Glomerular visceral epithelial cell (primary cell): ENCODE results near the gene WEE2.

Experiments
- DNase-seq: peaks from one replicate; pipeline ENCODE4 v3.0.0-alpha.2; 2016; ENCODE audit errors: extremely low spot score

WEE2 gene

GRCh38 chr7:141691540-141691939 lies 16.6 kb upstream of the WEE2 start:
- DNase-seq: no peak

DNA sequence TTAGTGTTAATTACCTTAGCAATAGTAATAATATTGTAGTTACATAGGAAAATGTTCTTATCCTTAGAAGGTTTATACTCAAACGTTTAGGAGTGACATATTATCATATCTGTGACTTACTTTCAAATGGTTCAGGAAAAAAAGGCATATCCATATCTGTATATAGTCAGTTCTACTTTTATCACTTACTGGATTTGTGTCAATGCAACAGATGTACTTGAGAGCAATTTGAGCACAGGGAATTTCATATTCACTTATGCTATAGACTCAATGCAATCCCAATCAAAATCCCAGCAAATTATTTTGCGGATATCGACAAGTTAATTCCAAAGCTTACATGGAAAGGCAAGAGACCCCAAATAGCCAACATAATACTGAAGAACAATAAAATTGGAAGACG lies 16.2 kb upstream of the WEE2 start:
- no peak for DNase-seq

DNA sequence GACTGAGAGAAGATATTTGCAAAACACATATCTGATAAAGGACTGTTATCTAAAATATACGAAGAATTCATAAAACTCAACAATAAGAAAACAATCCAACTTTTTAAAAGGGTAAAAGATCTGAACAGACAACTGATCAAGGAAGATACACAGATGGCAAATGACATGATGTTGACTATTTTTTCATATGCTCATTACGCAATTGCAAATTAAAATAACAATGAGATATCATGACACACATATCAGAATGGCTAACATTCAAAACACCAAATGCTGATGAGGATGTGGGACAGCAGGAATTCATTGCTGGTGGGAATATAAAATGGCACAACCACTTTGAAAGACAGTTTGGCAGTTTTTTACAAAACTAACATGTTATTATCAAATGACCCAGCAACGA lies 15.1 kb upstream of the WEE2 start:
- no peak for DNase-seq

- peak; percentile 31 for DNase-seq
Observed at GRCh38 chr7:141695803-141696289, 12.3 kb upstream of the WEE2 start.

DNA sequence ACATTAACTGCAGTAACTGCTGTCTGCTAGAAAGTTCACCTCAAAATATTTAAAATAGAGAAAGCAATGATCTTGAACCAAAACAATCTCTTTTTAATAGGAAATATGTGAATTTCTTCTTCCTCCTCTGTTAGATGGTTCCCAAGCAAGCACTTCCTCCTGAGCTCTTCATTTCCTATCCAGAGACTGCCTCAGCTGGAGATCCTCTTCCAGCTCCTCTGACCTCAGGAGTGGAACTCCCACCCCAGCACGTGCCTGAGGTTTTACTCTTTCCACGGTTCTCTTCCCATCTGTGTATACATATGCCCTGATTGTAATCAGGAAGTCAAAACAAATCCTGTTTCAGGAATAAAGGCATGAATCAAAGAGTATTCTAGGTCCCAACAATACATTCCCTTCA lies 11.8 kb upstream of the WEE2 start:
- no peak for DNase-seq

GRCh38 chr7:141697211-141697871 lies 10.8 kb upstream of the WEE2 start:
- peak; percentile 86 for DNase-seq

DNA sequence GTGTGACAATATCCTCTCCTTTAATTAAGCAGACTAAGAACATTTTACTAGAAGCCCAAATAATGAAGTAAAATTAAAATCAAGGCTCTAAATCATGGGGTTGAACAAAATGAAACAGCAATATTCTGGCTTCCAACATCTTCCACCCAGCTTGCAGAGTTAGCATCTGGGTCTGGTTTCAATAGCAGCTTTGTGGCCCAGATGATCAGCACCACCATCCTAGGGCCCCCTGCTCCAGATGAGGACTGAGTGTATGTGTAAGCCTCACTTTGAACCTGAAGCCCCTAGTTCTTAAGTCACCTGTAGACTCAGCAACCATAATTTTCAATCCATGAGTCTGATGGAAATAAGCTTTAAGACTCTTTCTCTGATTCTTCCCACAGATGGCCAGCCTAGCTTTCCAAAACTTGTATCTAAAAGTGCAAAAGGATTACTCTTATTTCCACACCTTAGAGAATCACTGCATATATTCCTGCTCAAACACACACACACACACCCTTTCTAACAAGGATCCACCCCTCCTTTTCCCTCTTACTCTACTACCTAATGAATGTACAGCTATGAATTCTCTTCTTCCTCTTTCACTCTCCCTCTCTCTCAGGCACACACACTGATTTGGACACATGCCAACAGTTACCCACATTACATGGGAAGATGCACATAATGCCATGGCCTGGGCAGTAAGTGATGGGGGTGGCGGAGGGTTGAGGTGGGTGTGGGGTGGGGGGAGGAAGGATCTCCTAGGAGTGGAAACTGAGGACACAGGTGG lies 9.7 kb upstream of the WEE2 start:
- DNase-seq: no peak

DNA sequence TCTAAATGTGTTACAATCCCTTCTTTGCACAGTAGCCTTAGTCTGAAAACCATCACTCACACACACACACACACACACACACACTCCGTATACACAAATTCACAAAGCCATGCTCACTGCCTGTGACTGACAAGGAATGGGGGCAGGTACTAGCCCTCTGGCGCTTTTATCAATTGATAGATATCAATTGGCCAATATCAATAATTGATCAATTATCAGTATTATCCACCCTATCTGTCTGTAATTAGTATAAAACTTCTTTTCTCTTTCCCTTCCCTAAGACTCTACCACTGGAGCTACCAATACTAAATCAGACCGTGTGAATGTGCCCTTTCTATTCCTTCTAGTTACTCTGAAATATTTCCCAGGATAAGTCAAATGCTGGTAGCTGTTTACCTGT lies 8.3 kb upstream of the WEE2 start:
- no peak for DNase-seq

DNA sequence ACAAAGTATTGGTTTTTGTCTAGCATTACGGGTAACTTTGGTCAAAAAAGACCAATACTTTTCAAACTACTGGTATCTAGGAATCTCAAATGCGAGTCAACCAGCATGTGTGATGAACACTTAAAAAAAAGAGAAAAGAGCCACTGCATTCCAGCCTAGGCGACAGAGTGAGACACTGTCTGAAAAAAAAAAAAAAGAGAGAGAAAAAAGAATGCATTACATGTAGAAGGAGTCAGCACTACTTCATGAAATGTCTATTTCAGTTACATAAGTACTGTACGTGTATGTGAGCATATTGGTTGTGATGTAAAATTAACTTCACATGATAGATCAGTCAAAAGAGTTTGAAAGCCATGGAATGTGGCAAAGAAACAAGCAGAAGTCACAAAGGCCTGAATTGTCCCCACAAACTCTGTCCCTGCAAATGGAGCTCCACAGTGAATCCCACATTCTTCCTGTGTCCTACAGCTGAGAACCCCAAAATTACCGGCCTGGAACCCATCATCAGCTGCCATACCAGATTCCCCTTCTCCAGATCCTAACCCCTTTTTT lies 7.8 kb upstream of the WEE2 start:
- no peak for DNase-seq

- no peak for DNase-seq
Observed at GRCh38 chr7:141700848-141701371, 7.2 kb upstream of the WEE2 start.

DNA sequence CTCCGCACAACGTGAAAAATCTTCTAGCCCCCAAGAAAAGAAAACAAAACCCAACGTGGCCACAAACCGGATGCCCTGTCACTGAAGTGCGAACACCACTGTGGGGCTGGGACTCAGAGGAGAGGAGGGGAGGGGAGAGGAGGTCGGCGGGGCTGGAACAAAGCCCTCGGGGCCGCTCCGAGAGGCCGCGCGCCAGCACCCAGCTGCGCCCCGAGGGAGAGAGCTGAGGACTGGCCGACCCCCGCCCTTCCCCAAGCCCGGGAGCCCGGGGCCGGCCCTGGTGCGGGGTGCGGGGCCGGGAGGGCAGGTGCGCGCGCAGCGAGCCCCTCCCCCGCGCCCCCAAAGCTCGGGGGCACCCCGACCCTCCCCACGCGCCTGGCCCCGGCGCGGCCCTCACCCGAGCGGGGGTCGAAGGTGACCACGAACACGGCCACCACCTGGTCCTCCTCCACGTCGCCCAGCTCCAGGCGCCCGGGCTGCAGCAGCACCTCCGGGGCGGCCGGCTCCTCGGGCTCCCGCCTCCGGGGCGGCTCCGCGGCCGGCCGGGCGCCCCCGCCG lies 6.6 kb upstream of the WEE2 start:
- peak; percentile 40 for DNase-seq

GRCh38 chr7:141702047-141702567 lies 6.0 kb upstream of the WEE2 start, which contains the start of gene DENND11:
Gene DENND11 (minus strand): TSS chr7:141702166. CDS start chr7:141702153, 13 bp downstream.
- peak; percentile 61 for DNase-seq

DNA sequence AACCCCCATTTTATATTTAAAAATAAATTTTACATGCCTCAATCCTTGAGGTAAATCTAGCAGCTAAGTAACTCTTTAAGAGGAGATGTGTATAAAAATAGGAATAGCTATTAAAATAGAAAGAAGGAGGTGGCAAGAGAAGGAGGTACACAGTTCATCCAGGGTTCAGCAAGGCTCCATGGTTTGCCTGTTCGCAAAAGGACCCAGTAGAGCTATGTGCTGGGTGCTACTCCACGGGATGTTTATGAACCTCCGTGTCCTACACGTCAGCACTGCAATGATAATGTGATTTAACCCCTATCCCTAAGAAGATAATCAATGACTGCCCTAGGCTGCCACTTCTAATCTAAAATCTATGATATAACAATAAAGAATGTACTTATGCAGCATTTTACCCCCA lies 5.3 kb upstream of the WEE2 start:
- DNase-seq: no peak

- DNase-seq: no peak
Observed at GRCh38 chr7:141704112-141704511, 4.0 kb upstream of the WEE2 start.

DNA sequence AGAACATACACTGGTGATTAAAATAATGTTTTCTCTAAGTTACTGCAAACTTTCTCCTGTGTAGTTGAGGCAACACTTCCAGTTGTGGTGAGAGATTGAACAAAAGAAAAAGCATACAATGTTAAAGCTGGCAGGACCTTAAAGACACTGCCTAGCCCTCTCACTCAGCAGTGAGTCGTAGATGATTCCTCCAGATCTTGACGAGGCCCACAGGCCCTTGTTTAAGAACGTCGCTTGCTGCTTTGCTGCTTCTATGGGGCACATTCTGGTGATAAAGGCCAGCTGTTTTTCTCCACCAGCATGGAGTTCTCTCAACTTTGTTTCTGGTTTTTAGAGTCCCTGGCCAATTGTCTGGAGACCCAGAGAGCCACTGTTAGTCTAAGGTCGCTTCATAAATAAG lies 3.4 kb upstream of the WEE2 start:
- DNase-seq: no peak

GRCh38 chr7:141706239-141707064 lies 1.7 kb upstream of the WEE2 start:
- DNase-seq: no peak

GRCh38 chr7:141709318-141709717 lies 1.2 kb downstream of the WEE2 start:
- no peak for DNase-seq

GRCh38 chr7:141709749-141710148 lies 1.6 kb downstream of the WEE2 start:
- DNase-seq: no peak

GRCh38 chr7:141710301-141710700 lies 2.1 kb downstream of the WEE2 start:
- DNase-seq: no peak

DNA sequence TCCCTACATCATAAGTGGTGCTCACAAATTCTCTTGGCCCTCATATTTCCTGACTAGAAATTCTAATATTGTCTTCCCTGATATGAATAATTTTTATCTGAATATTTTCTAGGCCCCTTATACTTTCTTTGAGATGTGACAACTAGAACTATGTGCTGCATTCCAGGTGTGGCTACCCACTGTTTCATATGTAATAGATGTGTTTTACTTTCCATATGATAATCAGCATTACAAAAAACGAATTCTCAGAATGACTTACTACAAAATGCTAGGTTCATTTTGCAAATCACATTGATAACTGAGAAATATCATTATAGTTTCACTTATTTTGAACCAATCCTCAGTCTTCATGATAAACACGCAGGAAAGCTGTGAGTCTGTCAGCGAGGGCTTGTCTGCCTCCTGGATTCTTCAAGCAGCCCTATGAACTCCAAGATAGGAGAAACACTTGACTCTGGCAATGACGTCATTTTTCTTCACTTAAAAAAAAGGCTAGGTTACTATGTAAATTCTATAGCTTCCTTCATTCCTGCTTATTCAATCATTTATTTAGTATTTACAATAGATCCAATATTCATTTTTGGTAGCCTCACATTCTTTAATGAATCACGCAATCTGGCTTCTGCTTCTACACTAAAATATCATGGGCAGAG lies 4.6 kb downstream of the WEE2 start:
- DNase-seq: no peak

DNA sequence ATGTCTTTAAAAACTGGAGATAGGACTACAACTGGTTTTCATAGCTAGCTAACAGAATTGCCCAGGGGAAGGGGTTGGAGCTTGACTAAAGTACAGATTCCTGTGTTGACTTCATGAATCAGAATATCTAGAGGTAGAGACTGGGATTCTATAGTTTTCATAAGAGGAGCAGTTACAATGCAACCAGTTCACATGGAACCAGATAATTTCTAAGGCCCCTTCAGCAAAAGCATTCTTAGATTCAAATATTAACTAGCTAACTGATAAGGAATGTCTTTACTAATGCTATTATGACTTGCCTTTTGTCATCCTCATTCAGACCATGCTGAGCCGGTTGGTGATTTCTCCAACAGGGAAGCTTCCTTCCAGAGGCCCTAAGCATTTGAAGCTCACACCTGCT lies 5.7 kb downstream of the WEE2 start:
- DNase-seq: no peak
